A673 (cell line): ENCODE results near the gene DIS3L2.

Experiments
- EZH2 ChIP-seq: fragments of 200-600 bp; sonication (generic); IDR thresholded peaks from 2 replicates; pipeline ENCODE4 v1.6.1; 2017; ENCODE audit warnings: borderline replicate concordance, low read depth, mild to moderate bottlenecking, mixed read lengths, antibody characterized with exemption, low read length; ENCODE audit not compliant: poor library complexity, severe bottlenecking
- TF ChIP-seq, protein P1 (sequence below): fragments of 300-800, 200-600 bp; sonication (generic); conservative IDR thresholded peaks from 2 replicates; pipeline ENCODE4 v1.5.1; 2017; ENCODE audit warnings: low read depth, mild to moderate bottlenecking, antibody characterized with exemption, low read length, moderate library complexity, mixed read lengths

DNA sequence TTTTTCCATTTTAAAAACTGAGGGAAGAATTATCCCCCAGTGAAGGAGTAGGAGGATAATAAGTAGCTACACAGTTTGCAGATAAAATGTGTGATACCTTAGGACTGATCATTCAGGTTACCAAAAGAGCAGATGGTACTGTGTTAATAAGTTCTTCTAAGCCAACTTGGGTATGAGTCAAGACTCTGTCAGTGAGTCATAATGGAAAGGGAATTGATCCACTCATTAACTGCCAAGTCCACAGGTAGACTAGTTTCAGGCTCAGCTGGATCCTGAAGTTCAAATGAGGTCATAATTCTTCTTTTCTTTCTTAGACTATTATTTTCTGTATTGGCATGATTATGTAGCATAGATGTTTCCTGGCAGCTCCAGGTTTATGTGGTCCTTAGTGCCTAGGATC is 274.7 kb downstream of the DIS3L2 start:
- TF ChIP-seq, protein P1, sequence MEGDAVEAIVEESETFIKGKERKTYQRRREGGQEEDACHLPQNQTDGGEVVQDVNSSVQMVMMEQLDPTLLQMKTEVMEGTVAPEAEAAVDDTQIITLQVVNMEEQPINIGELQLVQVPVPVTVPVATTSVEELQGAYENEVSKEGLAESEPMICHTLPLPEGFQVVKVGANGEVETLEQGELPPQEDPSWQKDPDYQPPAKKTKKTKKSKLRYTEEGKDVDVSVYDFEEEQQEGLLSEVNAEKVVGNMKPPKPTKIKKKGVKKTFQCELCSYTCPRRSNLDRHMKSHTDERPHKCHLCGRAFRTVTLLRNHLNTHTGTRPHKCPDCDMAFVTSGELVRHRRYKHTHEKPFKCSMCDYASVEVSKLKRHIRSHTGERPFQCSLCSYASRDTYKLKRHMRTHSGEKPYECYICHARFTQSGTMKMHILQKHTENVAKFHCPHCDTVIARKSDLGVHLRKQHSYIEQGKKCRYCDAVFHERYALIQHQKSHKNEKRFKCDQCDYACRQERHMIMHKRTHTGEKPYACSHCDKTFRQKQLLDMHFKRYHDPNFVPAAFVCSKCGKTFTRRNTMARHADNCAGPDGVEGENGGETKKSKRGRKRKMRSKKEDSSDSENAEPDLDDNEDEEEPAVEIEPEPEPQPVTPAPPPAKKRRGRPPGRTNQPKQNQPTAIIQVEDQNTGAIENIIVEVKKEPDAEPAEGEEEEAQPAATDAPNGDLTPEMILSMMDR: no peak
- TF ChIP-seq EZH2: no peak
